PC-3 (cell line): Measurements from ENCODE around the gene CPE. TPM values are rescaled to one million over a fixed set of nuclear protein-coding genes. Genes with fewer than 3 reads are reported as not detected.

Source experiments
- ATAC-seq: fragments of 200-7000 bp; cut with Tn5 transposase; 2 replicates; pipeline ENCODE4 v1.9.1; 2020; ENCODE audit warnings: mild to moderate bottlenecking, moderate library complexity
- BruUV-seq: library from RNA; stranded (reverse); fragments of 400-500 nt; replicated peaks from 2 replicates; lab custom pipeline; 2021; lab: Mats Ljungman, UMichigan
- CTCF ChIA-PET: fragments of 300-600 bp; sonication (Branson Sonifier 250); formaldehyde crosslinking; loops from one replicate; lab custom pipeline; 2022; ENCODE audit warnings: antibody characterized with exemption; lab: Charles Lee
- POLR2A ChIA-PET: fragments of 300-600 bp; sonication (Branson Sonifier 250); formaldehyde crosslinking; loops from one replicate; lab custom pipeline; 2022; ENCODE audit warnings: antibody characterized with exemption; ENCODE audit not compliant: unreplicated experiment; lab: Charles Lee
- DNase-seq: peaks from one replicate; pipeline ENCODE4 v3.0.0-alpha.2; 2015
- H2AFZ ChIP-seq: fragments of 300-600 bp; sonication (generic); 2 replicates; pipeline ENCODE4 v1.6.0; 2016; ENCODE audit warnings: antibody characterized with exemption, low read length
- H3F3A ChIP-seq: fragments of 300-600 bp; sonication (generic); one replicate; pipeline ENCODE4 v1.6.0; 2017; ENCODE audit warnings: antibody characterized with exemption, low read length, control low read depth, mild to moderate bottlenecking; ENCODE audit not compliant: unreplicated experiment
- H3K27ac ChIP-seq: fragments of 300-600 bp; sonication (generic); 2 replicates; pipeline ENCODE4 v1.5.1; 2016; ENCODE audit warnings: mild to moderate bottlenecking, low read length
- H3K27me3 ChIP-seq: fragments of 300-600 bp; sonication (generic); 2 replicates; pipeline ENCODE4 v1.6.1; 2016; ENCODE audit warnings: low read length, mixed read lengths
- H3K36me3 ChIP-seq: fragments of 300-600 bp; sonication (generic); 2 replicates; pipeline ENCODE4 v1.6.1; 2016; ENCODE audit warnings: low read depth, mixed run types, low read length, mixed read lengths
- H3K4me1 ChIP-seq: fragments of 300-600 bp; sonication (generic); 2 replicates; pipeline ENCODE4 v1.5.1; 2016; ENCODE audit warnings: low read length; ENCODE audit not compliant: insufficient read depth
- H3K4me2 ChIP-seq: fragments of 300-600 bp; sonication (generic); 2 replicates; pipeline ENCODE4 v1.6.0; 2016; ENCODE audit warnings: low read length
- H3K4me3 ChIP-seq: fragments of 300-600 bp; sonication (generic); 2 replicates; pipeline ENCODE4 v1.5.1; 2016; ENCODE audit warnings: mild to moderate bottlenecking, low read length, mixed read lengths
- H3K79me2 ChIP-seq: fragments of 300-600 bp; sonication (generic); 2 replicates; pipeline ENCODE4 v1.6.1; 2017; ENCODE audit warnings: low read length, mixed read lengths
- H3K9ac ChIP-seq: fragments of 300-600 bp; sonication (generic); 2 replicates; pipeline ENCODE4 v1.6.0; 2016; ENCODE audit warnings: mild to moderate bottlenecking, low read length
- H3K9me2 ChIP-seq: fragments of 300-600 bp; sonication (generic); replicated peaks from 2 replicates; pipeline ENCODE4 v1.6.1; 2016; ENCODE audit warnings: mixed run types, low read length, mixed read lengths
- H3K9me3 ChIP-seq: fragments of 300-600 bp; sonication (generic); 2 replicates; pipeline ENCODE4 v1.6.1; 2016; ENCODE audit warnings: low read length, mixed read lengths
- H4K20me1 ChIP-seq: fragments of 300-600 bp; sonication (generic); 2 replicates; pipeline ENCODE4 v1.6.1; 2016; ENCODE audit warnings: low read length, mixed read lengths
- CTCF ChIP-seq: fragments of 300-600 bp; sonication (generic); conservative IDR thresholded peaks from 2 replicates; pipeline ENCODE4 v1.5.1; 2017; ENCODE audit warnings: antibody characterized with exemption, low read depth, mild to moderate bottlenecking, low read length
- EZH2 ChIP-seq: fragments of 300-600 bp; sonication (generic); IDR thresholded peaks from one replicate; pipeline ENCODE4 v1.6.1; 2017; ENCODE audit warnings: antibody characterized with exemption, mild to moderate bottlenecking, low read length; ENCODE audit not compliant: unreplicated experiment
- EZH2phosphoT487 ChIP-seq: fragments of 300-600 bp; sonication (generic); IDR thresholded peaks from 2 replicates; pipeline ENCODE4 v1.6.1; 2018; ENCODE audit warnings: mild to moderate bottlenecking, antibody characterized with exemption, low read length, borderline replicate concordance
- intact Hi-C: fragments of 100-400 bp; cut with micrococcal nuclease; formaldehyde crosslinking; loops from 2 replicates; pipeline ENCODE4 v1.9.0; 2023
- total RNA-seq: library from RNA; depleted of rRNA; stranded (reverse); fragments of >200 nt; gene quantifications from 2 replicates; pipeline ENCODE4 v1.2.3, GENCODE V29; 2014

Gene CPE
- total RNA-seq, 1 experiment from 2014 or later = 15.5 TPM

DNA sequence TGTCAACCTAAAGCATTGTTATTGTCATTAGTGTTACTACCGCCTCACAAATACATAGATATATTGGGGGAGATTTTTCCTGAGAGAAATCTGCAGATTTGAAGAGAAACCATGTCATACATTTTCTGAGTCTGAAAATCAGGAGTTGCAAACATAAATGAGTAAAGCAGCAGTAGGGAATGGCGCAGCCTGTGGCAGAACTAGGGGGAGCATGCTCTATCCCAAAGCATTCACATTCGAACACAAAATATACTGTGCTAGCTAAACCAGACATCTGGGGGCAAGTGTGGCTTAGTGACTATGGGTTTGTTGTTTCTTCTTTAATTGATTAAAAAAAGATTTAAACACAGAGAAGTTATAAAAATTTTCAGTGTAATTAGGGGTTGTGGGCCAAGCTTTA is 83.2 kb downstream of the CPE start:
- no peaks in the 10 kb centered on the region for H3F3A ChIP-seq
- POLR2A ChIA-PET = no interaction called here
- no peak for ATAC-seq

DNA sequence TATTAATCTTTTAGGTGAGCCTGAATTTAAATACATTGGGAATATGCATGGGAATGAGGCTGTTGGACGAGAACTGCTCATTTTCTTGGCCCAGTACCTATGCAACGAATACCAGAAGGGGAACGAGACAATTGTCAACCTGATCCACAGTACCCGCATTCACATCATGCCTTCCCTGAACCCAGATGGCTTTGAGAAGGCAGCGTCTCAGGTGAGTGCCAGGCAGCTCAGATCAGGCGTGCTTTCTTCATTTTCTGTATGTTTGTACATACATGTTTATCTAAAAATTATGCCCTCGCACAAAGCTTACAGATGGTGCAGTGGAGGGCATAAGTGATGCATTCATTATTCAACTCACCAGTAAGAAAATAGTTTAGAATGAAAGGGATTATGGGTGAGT is 85.6 kb downstream of the CPE start:
- no peak overlapping the region for H3K27ac ChIP-seq
- DNase-seq (no peak), ATAC-seq (no peak)
- H2AFZ ChIP-seq = peak overlapping the region; percentile 89
- H3K4me2 ChIP-seq = no peak overlapping the region
- no peak overlapping the region for H3K4me3 ChIP-seq
- no peaks in the 10 kb centered on the region for H3K27me3 ChIP-seq
- no peaks in the 10 kb centered on the region for H3F3A ChIP-seq
- ChIA-PET POLR2A (no interaction called here), CTCF (no interaction called here)
- H4K20me1 ChIP-seq = no peaks in the 10 kb centered on the region
- no TSS peak for BruUV-seq
- no peaks in the 10 kb centered on the region for H3K9me2 ChIP-seq
- no peaks in the 10 kb centered on the region for H3K36me3 ChIP-seq
- H3K4me1 ChIP-seq = no peaks in the 10 kb centered on the region
- TF ChIP-seq EZH2phosphoT487 = no peak
- no peak for TF ChIP-seq EZH2
- no peak for TF ChIP-seq CTCF
- intact Hi-C loops = loop anchor here (1.0 to 2.0 kb wide), 3 partner anchors 85 to 334 kb away; partner anchors contain the start of gene CPE
- H3K9ac ChIP-seq = no peak overlapping the region
- H3K9me3 ChIP-seq = no peaks in the 10 kb centered on the region
- no peaks in the 10 kb centered on the region for H3K79me2 ChIP-seq

More for the DNA sequence above, 83.2 kb downstream of the CPE start:
- H3K9ac ChIP-seq = no peak overlapping the region
- DNase-seq = no peak
- TF ChIP-seq CTCF (no peak), EZH2 (no peak), EZH2phosphoT487 (no peak)
- intact Hi-C loops = no loop called here
- CTCF ChIA-PET = no interaction called here
- no peaks in the 10 kb centered on the region for H3K4me1 ChIP-seq
- BruUV-seq = no TSS peak
- no peak overlapping the region for H2AFZ ChIP-seq
- H3K36me3 ChIP-seq = no peaks in the 10 kb centered on the region
- no peaks in the 10 kb centered on the region for H3K9me2 ChIP-seq
- no peak overlapping the region for H3K27ac ChIP-seq
- H3K27me3 ChIP-seq = no peaks in the 10 kb centered on the region
- no peak overlapping the region for H3K4me3 ChIP-seq
- H3K4me2 ChIP-seq = no peak overlapping the region
- no peaks in the 10 kb centered on the region for H3K9me3 ChIP-seq
- H3K79me2 ChIP-seq = no peaks in the 10 kb centered on the region
- H4K20me1 ChIP-seq = no peaks in the 10 kb centered on the region

DNA sequence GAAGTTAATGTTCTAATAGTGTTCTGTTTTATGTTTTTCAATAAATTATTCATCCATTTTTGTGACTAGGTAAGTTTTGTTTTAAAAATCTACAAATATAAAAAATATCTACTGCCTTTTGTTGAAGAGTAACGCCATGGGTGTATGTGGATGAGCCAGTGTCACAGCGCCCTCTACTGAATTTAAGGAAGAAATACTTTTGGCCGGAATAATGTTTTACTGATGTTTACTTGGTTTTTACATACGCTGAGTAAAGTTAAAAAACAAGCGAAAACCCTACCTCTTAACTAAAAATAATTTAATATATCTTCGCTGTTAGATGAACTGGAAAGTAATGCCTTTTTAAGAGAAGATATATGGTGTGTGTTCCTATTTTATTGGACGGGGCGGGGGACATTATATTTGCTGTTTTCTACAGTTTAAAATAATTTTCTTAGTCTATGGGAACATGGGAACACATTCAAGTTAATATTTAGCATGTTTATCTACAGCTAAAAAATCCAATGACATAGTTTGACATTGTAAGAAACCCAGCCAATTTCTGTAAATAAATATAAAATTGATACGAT is 86.1 kb downstream of the CPE start:
- no peaks in the 10 kb centered on the region for H3K36me3 ChIP-seq

More for the DNA sequence above, 86.1 kb downstream of the CPE start:
- ChIA-PET POLR2A (no interaction called here), CTCF (no interaction called here)
- no peaks in the 10 kb centered on the region for H3K9me2 ChIP-seq
- TF ChIP-seq EZH2phosphoT487 (no peak), CTCF (peak; percentile 75), EZH2 (no peak)
- peak; percentile 54 for ATAC-seq
- peak overlapping the region; percentile 76 for H3K4me2 ChIP-seq
- peak overlapping the region; percentile 53; the same call in 1 of the 2 replicates for H3K4me3 ChIP-seq
- H3K27me3 ChIP-seq = no peaks in the 10 kb centered on the region
- DNase-seq = peak; percentile 51
- 0 out of 2 replicates have a peak overlapping the region, but pooled peaks have one; percentile 33 for H3K9ac ChIP-seq
- H3K79me2 ChIP-seq = no peaks in the 10 kb centered on the region
- H2AFZ ChIP-seq = peak overlapping the region; percentile 89
- no peak overlapping the region for H3K27ac ChIP-seq
- intact Hi-C loops = loop anchor here (1.0 to 2.0 kb wide), 3 partner anchors 86 to 334 kb away; partner anchors contain the start of gene CPE
- no TSS peak for BruUV-seq
- no peaks in the 10 kb centered on the region for H3F3A ChIP-seq
- no peaks in the 10 kb centered on the region for H4K20me1 ChIP-seq
- H3K9me3 ChIP-seq = no peaks in the 10 kb centered on the region
- no peaks in the 10 kb centered on the region for H3K4me1 ChIP-seq
